Fibroblast of peridontal ligament (primary cell): ENCODE data around the gene EREG.
A peak's percentile ranks its signal among the peaks of the same experiment; 100 is the strongest.

Experiments
- DNase-seq: peaks from one replicate; pipeline ENCODE4 v3.0.0-alpha.2; 2010; ENCODE audit errors: extremely low read depth

EREG gene

GRCh38 chr4:74344031-74344430 is 20.9 kb upstream of the EREG start:
- DNase-seq: no peak

- DNase-seq: no peak
These were observed 11.1 kb upstream of the EREG start for GRCh38 chr4:74353858-74354257.

DNA sequence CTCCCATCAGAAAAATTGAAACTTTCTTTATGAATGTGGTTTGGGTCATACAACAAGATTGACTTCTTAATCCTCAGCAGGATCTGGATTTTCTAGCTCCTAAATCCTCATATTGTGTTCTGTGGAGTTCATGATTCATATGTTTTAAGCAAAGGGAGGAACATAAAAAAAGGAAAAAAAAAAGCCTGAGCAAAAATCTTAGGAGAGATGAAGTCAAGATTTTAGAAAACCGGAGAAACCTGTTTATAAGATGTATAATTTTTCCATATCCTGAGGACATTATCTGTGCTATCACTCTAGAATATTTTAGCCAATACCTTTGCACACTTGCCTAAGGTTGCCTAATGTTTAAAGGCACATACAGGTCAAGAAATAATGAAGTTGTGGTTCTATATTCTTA is 7.0 kb upstream of the EREG start:
- no peak for DNase-seq

DNA sequence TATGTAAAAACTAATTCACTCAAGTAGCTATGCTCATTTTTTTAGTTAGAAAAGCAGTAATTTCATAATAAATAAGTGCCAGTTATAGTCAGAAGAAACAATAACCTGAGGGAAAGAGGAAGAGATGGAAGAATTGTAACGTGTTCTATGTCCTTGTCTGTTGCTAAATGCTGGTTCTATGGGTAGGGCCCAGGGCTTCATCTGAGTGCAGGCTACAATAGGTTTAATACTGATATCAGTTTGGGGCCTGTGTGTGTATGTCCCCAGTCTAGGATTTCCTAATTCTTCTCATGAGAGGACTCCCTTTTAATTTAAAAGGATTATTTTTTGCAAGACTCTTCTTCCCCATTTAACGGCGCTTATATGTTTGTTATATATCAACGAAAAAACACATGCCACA is 3.3 kb upstream of the EREG start:
- no peak for DNase-seq

GRCh38 chr4:74362347-74362746 is 2.6 kb upstream of the EREG start:
- DNase-seq: no peak

DNA sequence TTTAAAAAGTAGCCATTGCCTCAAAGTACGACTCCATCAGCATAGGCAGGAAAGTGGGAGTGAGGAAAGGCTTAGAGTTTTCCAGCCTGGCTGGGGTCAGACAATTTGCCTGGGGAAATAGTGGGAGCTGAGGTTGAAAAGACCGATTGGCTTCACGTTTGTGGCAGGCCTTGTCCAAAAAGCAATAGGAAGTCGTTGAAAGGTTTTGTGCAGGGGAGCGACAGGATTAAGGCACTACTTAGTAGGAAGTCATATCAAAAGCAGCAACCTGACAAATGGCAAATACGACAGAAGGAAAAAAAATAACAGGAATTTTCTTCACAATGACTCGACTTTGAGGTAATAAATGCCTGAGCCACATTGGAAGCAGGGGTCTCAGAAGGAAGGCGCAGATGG is 691 bp upstream of the EREG start:
- DNase-seq: no peak

- no peak for DNase-seq
These were observed 816 bp downstream of the EREG start for GRCh38 chr4:74365761-74366160.

GRCh38 chr4:74366367-74366911 is 1.5 kb downstream of the EREG start:
- no peak for DNase-seq

GRCh38 chr4:74367656-74368290 is 2.8 kb downstream of the EREG start:
- DNase-seq: no peak

DNA sequence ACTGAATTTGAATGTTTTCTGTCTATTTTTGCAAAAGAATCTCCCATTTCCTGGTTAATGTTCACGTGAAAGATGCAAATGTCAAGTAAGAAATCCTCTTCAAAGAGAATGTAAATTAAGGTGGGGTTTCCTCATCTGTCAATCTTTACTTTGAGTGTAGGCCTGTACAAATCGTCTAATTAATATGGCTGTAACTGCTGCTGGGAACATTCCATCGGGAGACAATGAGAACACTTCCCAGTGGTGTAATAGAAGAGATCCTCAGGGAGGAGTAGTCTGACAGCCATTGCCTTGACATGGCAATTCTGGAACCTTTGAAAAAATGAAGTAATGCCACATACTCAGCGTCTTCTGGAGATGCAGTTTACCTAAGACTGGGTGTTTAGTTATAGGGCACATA is 3.7 kb downstream of the EREG start:
- no peak for DNase-seq

DNA sequence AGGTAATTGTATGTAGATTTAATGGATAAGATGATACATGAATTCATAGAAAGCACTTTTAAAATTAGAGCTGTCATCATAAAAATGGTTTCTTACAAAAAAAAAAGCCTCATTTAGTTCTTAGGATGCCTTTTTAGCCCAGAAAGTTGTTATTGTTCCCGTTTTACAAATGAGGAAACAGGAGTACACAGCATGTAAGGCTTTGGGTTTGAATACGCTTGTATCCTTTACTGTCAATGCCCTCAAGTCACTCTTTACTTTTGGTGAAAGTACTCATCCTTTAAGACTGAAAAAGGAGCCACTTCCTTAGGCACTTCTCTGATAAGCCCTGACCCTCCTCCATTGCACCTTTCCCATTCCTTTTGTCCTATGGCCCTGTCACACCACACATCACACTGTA is 4.9 kb downstream of the EREG start:
- DNase-seq: no peak

DNA sequence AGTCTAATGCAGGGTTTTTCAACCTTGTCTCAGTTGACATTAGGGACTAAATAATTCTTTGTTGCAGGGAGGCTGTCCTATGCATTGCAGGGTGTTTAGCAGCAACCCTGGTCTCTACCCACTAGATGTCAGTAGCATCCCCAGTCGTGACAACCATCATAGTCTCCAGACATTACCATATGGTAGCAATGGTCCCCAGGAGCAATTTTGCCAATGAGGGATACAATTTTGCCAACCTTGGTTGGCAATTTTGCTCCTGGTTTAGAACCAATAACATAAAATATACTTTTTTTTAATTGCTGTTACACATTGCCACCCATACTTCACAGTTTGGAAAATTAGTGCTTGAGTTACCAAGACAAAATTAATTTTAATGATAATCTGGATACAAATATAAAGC is 6.0 kb downstream of the EREG start:
- peak; percentile 69 for DNase-seq

DNA sequence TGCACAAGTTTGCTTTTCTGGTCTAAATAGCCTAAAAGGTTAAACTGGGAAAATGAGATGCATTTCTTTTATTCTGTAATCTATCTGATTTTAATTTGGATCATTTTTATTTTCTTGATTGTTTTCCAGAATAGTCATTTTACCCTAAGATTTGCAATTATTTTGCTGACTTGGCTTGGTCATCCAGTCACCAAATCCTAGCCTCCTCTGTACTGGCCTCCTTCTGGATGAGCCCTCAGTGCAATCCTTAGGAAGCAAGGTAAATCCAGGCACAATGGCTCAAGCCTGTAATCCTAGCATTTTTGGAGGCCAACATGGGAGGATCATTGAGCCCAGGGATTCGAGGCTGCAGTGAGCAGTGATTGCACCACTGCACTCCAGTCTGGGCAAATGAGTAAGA is 9.2 kb downstream of the EREG start:
- DNase-seq: no peak

- peak; percentile 53 for DNase-seq
These were observed 9.8 kb downstream of the EREG start for GRCh38 chr4:74374561-74375327.

- no peak for DNase-seq
These were observed 11.0 kb downstream of the EREG start for GRCh38 chr4:74375824-74376426.

DNA sequence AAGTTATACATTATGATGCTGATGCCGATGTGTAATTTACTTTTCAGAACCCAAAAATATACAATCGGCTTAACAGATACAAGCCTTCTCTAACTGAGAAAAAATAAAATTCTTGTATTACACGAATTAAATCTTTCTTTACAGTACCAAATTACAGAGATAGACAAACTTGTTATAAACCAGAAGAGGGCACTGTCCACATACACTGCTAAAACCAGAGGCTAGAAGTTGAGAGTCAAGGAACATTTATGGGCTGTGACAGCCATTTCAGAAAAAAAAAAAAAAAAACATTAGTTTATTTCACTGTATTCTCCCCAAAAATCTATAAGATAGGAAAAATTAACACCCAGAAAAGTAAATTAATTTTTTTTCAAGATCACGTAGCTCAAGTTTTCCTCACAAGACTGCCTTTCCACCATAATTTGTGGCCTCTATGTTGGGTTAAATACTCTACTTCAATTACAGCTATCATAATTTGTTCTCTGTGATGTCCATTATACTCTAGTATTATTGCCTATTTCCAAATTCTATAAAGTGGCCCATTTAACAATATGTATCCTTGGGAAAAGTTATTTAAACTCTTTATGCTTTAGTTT is 12.0 kb downstream of the EREG start:
- peak; percentile 88 for DNase-seq

DNA sequence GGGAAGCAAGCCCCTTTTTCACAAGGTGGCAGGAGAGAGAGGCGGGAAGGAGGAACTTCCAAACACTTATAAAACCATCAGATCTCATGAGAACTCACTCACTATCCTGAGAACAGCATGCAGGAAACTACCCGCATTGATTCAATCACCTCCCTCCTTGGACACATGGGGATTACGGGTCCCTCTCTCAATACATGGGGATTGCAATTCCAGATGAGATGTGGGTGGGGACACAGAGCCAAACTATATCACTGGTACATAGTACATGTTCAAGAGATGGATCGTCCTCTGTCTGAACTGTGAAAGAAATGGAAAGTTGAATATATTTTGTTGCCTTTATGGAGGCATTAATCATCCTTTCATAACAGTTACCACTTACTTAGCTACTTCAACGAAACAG is 12.8 kb downstream of the EREG start:
- no peak for DNase-seq

GRCh38 chr4:74378573-74378972 is 13.6 kb downstream of the EREG start:
- no peak for DNase-seq

DNA sequence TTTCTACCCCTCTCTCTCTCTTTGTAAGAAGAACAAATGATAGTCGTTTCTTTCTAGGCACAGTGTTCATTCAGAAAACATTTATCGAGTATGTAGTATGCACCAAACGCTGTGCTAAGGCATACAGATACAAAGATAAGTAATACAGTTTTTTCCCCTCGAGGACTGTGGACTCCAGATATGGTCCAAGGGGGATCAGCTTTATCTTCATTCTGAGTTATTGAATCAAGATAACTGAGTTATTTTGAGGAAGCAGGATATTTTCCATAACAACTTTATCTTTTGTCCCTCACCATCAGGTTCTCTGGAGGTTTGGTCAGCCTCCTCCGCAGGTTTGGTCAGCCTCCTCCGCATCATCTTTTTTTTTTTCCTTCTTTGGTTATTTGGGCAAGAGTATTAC is 15.0 kb downstream of the EREG start:
- DNase-seq: no peak

DNA sequence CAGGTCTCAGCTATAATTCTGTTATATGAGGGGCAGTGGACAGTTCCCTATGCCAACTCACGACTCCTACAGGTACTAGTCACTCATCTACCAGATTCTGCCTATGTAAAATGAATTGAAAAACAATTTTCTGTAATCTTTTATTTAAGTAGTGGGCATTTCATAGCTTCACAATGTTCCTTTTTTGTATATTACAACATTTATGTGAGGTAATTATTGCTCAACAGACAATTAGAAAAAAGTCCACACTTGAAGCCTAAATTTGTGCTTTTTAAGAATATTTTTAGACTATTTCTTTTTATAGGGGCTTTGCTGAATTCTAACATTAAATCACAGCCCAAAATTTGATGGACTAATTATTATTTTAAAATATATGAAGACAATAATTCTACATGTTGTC is 20.4 kb downstream of the EREG start:
- no peak for DNase-seq

DNA sequence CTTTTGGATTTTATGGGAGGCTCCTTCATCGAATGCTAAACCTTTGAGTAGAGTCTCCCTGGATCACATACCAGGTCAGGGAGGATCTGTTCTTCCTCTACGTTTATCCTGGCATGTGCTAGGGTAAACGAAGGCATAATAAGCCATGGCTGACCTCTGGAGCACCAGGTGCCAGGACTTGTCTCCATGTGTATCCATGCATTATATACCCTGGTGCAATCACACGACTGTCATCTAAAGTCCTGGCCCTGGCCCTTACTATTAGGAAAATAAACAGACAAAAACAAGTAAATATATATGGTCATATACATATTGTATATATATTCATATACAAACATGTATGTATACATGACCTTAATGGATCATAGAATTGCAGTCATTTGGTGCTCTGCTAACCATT is 21.2 kb downstream of the EREG start:
- no peak for DNase-seq

GRCh38 chr4:74387790-74388189 is 22.8 kb downstream of the EREG start:
- DNase-seq: no peak

- DNase-seq: no peak
These were observed 24.5 kb downstream of the EREG start for GRCh38 chr4:74389494-74389893.
